HG03103 (cell line): ENCODE data around the gene TBCD.

ENCODE experiments used
- ATAC-seq: cut with Tn5 transposase; IDR thresholded peaks from one replicate; pipeline ENCODE4 v1.9.1; 2021; ENCODE audit warnings: low read depth; ENCODE audit not compliant: unreplicated experiment

Gene TBCD

GRCh38 chr17:82892899-82893565, 141.2 kb downstream of the TBCD start:
- no peak for ATAC-seq

GRCh38 chr17:82893779-82894178, 141.9 kb downstream of the TBCD start:
- no peak for ATAC-seq

- no peak for ATAC-seq
Measured at GRCh38 chr17:82894389-82894788, 142.5 kb downstream of the TBCD start.

DNA sequence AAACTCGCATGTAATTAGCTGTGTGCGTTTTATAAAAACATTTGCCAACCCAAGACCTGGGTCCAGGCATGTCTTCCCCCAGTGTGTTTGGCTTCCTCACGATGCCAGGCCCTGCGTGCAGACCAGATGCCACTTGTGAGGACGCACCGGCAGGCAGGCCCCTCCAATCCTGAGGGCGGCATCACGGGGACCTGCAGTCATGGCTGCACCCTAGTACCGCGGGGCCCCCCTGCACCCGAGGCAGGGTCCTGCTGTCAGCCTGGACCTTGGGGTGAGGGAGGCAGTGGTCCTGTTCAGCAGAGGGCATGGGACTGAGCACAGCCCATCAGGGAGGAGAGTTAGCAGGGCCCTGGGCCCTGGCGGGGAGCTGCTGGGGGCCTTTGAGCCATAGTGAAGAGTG, 143.2 kb downstream of the TBCD start:
- no peak for ATAC-seq

DNA sequence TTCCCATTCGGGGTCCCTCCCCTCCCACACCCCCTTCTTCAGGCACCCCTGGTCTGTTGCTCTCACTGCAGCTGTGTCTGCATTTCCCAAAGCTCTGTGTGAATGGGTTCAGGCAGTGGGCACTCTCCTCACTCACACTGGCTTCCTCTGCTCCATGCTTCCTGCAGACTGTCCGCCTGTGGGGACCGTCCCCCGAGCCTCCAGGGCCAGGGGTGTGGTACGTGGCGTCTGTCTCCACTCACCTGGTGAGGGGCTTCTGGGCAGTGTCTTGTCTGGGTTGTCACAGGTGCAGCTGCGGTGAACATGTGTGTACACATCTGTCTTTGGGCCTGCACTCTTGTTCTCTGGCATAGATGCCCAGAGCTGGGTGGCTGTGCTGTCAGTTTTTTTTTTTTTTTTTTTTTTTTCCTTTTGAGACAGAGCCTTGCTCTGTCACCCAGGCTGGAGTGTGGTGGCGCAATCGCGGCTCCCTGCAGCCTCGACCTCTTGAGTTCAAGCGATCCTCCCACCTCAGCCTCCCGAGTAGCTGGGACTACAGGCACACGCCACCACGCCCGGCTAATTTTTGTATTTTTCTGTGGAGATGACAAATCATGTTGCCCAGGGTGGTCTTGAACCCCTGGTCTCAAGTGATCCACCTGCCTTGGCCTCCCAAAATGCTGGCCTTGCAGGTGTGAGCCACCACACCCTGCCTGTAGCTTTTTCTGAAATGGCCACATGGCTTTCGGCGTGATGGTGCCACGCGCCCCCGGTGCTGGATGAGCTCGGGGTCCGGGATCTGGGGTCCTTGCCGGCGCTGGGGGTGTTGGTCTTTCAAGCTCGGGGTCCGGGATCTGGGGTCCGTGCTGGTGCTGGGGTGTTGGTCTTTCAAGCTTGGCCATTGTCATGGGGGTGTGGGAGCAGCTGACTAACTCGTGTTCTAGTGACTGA, 144.5 kb downstream of the TBCD start:
- no peak for ATAC-seq

GRCh38 chr17:82897514-82898249, 145.8 kb downstream of the TBCD start:
- no peak for ATAC-seq

DNA sequence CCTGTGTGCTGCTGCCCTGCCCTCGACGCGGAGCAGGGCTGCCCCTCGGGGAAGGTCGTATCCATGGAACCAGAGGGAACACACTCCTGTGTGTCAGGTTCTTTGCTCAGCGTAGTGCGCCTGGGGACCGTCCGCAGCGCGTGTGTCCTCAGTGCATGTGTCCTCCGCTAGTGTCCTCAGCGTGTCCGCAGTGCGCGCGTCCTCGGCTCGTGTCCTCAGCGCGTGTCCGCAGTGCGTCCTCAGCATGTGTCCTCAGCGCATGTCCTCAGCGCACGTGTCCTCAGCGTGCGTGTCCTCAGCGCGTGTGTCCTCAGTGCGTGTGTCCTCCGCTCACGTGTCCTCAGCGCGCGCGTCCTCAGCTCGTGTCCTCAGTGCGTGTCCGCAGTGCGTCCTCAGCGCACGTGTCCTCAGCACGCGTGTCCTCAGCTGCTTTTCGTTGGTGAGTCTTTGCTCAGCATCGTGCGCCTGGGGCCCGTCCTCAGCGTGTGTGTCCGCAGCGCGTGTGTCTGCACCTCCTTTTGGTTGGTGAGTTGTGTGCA, 147.2 kb downstream of the TBCD start:
- ATAC-seq = no peak

DNA sequence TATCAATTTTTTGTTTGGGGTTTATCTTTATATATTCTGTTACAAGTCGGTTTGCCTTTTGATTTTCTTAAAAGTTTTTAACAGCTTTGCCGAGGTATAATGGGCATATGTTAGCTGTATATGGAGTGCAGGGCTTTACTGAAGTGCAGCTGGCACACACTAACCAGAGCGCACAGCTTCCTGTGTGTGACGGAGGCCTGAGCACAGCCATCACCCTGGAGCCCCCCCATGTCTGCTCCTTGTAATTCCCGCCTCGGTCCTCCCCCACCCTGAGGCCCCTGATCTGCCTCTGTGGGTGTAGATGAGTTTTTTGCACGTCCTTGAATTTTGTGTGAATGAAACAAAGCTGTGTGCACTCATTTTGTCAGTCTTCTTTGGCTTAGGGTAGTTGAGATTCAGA, 148.1 kb downstream of the TBCD start:
- no peak for ATAC-seq

DNA sequence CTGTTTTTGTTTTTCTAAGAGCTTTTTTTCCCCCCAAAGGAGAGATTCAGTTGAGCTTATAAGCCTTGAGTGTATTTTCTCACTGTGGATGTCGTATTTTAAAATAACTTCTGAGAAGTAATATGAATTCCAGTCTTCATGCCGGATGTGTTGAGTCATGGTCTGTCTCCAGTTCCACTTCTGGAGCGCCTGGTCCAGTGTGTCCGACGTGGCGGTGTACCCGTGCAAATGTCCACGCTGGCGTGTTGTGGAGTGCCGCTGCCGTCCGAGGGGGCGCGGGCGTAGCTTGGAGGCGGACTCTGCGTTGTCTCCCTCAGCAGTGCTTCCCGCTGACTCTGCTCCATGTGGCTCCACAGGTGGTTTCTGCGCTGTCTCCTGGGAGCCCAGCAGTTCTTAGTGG, 148.9 kb downstream of the TBCD start:
- ATAC-seq = no peak

DNA sequence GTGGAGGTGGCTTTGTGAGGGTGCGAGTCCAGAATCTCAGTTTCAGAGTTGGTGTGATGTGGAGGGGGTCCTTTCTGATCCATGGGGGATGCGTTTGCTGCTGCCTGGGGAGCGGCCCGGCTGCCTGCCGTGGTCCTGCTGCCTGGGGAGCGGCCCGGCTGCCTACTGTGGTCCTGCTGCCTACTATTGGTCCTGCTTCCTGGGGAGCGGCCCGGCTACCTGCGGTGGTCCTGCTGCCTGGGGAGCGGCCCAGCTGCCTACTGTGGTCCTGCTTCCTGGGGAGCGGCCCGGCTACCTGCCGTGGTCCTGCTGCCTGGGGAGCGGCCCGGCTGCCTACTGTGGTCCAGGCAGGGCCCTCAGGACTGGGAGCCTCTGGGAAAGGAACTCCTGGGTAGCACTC, 149.5 kb downstream of the TBCD start:
- no peak for ATAC-seq

DNA sequence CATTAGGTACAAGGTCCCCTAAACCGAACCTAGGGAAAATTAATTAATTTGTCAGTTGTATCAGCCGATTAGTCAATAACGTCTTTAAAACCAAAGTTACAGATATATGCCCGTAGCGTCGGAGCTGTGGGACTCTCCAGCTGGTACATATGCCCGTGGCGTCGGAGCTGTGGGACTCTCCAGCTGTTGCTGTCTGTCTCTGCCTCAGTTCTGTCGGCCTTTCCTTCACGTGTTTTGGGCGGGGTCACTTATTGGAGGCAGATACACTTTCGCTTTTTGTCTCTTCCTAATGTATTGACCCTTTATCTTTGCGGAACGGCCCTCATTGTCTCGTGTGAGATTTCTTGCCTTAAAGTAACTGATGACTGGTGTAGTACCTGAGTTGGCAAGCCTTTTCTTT, 150.0 kb downstream of the TBCD start:
- no peak for ATAC-seq

- ATAC-seq = no peak
Measured at GRCh38 chr17:82902972-82903874, 151.4 kb downstream of the TBCD start.

- ATAC-seq = no peak
Measured at GRCh38 chr17:82905130-82905529, 153.3 kb downstream of the TBCD start.

- ATAC-seq = no peak
Measured at GRCh38 chr17:82907797-82908542, 156.1 kb downstream of the TBCD start.

DNA sequence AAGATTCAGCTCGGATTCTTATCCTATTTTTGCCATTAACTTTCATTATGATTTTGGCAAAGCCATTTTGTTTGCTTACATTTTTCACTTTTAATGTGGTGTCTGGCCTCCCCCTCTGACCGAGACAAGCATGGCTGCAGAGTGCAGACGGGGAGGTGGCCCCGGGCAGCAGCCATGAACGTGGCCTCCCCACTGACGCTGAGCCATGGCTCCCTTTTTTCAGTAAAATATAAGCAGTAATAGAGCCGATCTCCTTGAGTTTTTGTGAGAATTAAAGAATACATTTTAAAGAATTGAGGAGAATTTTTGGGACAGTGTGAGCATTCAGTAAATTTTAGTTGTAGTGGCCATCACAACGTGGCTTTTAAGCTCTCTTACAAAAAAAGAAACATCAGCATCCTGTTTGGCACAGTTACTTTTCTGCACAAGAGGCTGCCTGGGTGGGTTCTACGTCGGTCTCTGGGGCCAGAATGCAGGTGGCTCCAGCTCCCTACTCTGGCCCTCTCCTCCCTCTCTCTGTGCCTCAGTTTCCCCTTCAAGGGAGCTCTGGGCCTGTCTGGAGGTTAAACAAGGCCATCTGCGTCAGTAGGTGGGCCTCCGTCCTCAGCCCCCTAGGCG, 156.8 kb downstream of the TBCD start:
- ATAC-seq = no peak

DNA sequence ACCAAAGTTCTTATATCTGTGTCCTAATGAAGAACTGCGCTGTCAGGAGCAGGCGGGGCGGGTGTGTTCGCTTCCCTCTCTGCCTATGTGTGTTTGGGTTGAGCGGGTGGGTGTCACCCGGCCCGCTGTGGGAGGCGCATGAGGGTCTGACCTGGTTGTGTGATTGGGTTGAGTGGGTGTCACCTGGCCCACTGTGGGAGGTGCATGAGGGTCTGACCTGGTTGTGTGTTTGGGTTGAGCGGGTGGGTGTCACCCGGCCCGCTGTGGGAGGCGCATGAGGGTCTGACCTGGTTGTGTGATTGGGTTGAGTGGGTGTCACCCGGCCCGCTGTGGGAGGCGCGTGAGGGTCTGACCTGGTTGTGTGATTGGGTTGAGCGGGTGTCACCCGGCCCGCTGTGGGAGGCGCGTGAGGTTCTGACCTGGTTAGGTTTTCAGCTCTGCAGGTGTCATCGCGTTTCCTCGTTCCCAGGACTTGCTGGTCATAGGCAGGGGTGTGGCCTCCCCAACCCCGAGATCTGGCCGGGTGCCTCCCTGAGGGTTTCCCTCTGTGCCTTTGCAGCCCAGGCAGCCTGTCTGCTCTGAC, 157.5 kb downstream of the TBCD start:
- no peak for ATAC-seq

- ATAC-seq = no peak
Measured at GRCh38 chr17:82910041-82910481, 158.2 kb downstream of the TBCD start.

- ATAC-seq = no peak
Measured at GRCh38 chr17:82910770-82911169, 158.9 kb downstream of the TBCD start.
